Measurements from ENCODE around the gene C11orf68. TPM values are rescaled to one million over a fixed set of nuclear protein-coding genes. Genes with fewer than 3 reads are reported as not detected.

C11orf68 gene
- total RNA-seq, 2 donors from 2014 or later = 26.0 to 29.1 TPM

GRCh38 chr11:65887723-65888162, 31.1 kb downstream of the C11orf68 start:
- Histone ChIP-seq H3K4me3 (ENCODE audit: low read length) (peak overlapping the region; percentile 82), H3K27me3 (ENCODE audit: control insufficient read depth, insufficient read depth, low read length, poor library complexity, severe bottlenecking) (no peaks in the 10 kb centered on the region), H3K27ac (ENCODE audit: low read depth, low read length) (peak overlapping the region; percentile 64), H3K36me3 (ENCODE audit: control insufficient read depth, insufficient read depth, low read length) (peaks cover 36% of the 10 kb centered on the region), H3K9ac (ENCODE audit: extremely low read depth, low read length, poor library complexity, severe bottlenecking) (peak overlapping the region; percentile 44), H3K9me3 (ENCODE audit: control insufficient read depth, low read length) (no peaks in the 10 kb centered on the region), H3K4me1 (ENCODE audit: control insufficient read depth, insufficient read depth, low read length) (no peaks in the 10 kb centered on the region)
- Mint-ChIP-seq H3K27ac (peak overlapping the region; percentile 98), H3K36me3 (ENCODE audit: low read depth) (peaks cover 37% of the 10 kb centered on the region), H3K27me3 (ENCODE audit: insufficient read depth) (peaks cover 14% of the 10 kb centered on the region), H3K4me1 (peaks cover 36% of the 10 kb centered on the region), H3K4me3 (peak overlapping the region; percentile 96), H3K9me3 (no peaks in the 10 kb centered on the region)
- no peak for TF ChIP-seq CTCF (conservative IDR thresholded peaks at IDR 0.05)
- 4 to 7% methylated on average over 21 to 23 of the region's 23 CpGs for WGBS, 2 experiments (ENCODE audit: insufficient coverage in 1 of 2, insufficient read length in 1 of 2)
- DNase-seq = no peak

- no peak for DNase-seq
- 86 to 93% methylated on average over 9 to 14 of the region's 14 CpGs for WGBS, 2 experiments (ENCODE audit: insufficient coverage in 1 of 2, insufficient read length in 1 of 2)
- peaks cover 14% of the 10 kb centered on the region for H3K27me3 Mint-ChIP-seq (ENCODE audit: insufficient read depth)
- peak overlapping the region; percentile 82 for H3K4me3 ChIP-seq (ENCODE audit: low read length)
- H3K4me3 Mint-ChIP-seq = peak overlapping the region; percentile 96
- H3K9ac ChIP-seq (ENCODE audit: extremely low read depth, low read length, poor library complexity, severe bottlenecking) = peak overlapping the region; percentile 44
- no peak for TF ChIP-seq CTCF (conservative IDR thresholded peaks at IDR 0.05)
- H3K27ac ChIP-seq (ENCODE audit: low read depth, low read length) = no peak overlapping the region
- peaks cover 29% of the 10 kb centered on the region for H3K4me1 Mint-ChIP-seq
- H3K36me3 ChIP-seq (ENCODE audit: control insufficient read depth, insufficient read depth, low read length) = peaks cover 39% of the 10 kb centered on the region
- no peaks in the 10 kb centered on the region for H3K9me3 Mint-ChIP-seq
- no peaks in the 10 kb centered on the region for H3K4me1 ChIP-seq (ENCODE audit: control insufficient read depth, insufficient read depth, low read length)
- peaks cover 42% of the 10 kb centered on the region for H3K36me3 Mint-ChIP-seq (ENCODE audit: low read depth)
- H3K27me3 ChIP-seq (ENCODE audit: control insufficient read depth, insufficient read depth, low read length, poor library complexity, severe bottlenecking) = no peaks in the 10 kb centered on the region
- H3K27ac Mint-ChIP-seq = peak overlapping the region; percentile 35
- no peaks in the 10 kb centered on the region for H3K9me3 ChIP-seq (ENCODE audit: control insufficient read depth, low read length)
Observed at GRCh38 chr11:65886826-65887722, 31.8 kb downstream of the C11orf68 start.

- Histone ChIP-seq H3K4me3 (ENCODE audit: low read length) (peak overlapping the region; percentile 82), H3K36me3 (ENCODE audit: control insufficient read depth, insufficient read depth, low read length) (peaks cover 39% of the 10 kb centered on the region), H3K9me3 (ENCODE audit: control insufficient read depth, low read length) (no peaks in the 10 kb centered on the region), H3K27me3 (ENCODE audit: control insufficient read depth, insufficient read depth, low read length, poor library complexity, severe bottlenecking) (no peaks in the 10 kb centered on the region), H3K27ac (ENCODE audit: low read depth, low read length) (no peak overlapping the region), H3K9ac (ENCODE audit: extremely low read depth, low read length, poor library complexity, severe bottlenecking) (no peak overlapping the region), H3K4me1 (ENCODE audit: control insufficient read depth, insufficient read depth, low read length) (no peaks in the 10 kb centered on the region)
- Mint-ChIP-seq H3K36me3 (ENCODE audit: low read depth) (peaks cover 44% of the 10 kb centered on the region), H3K27ac (no peak overlapping the region), H3K27me3 (ENCODE audit: insufficient read depth) (peaks cover 14% of the 10 kb centered on the region), H3K4me3 (peak overlapping the region; percentile 96), H3K4me1 (peaks cover 29% of the 10 kb centered on the region), H3K9me3 (no peaks in the 10 kb centered on the region)
- DNase-seq = no peak
- TF ChIP-seq CTCF (conservative IDR thresholded peaks at IDR 0.05) = no peak
- WGBS, 2 experiments (ENCODE audit: insufficient coverage in 1 of 2, insufficient read length in 1 of 2) = 92 to 100% methylated on average over 8 to 12 of the region's 12 CpGs
Observed at GRCh38 chr11:65885808-65886536, 32.9 kb downstream of the C11orf68 start.
